ENCODE results near the gene SCARB1.

- TF ChIP-seq CTCF (IDR thresholded peaks at IDR 0.05; ENCODE audit: low read length): no peak
- TF ChIP-seq EZH2 (optimal IDR thresholded peaks at IDR 0.05; ENCODE audit: low read depth, low read length): no peak
- TF ChIP-seq EZH2phosphoT487 (IDR thresholded peaks at IDR 0.05; ENCODE audit: low read length): no peak
Measured at GRCh38 chr12:124909831-124910560, 46.3 kb upstream of the SCARB1 start.
